ENCODE measurements around the gene ISLR. TPM values are rescaled to one million over a fixed set of nuclear protein-coding genes. Genes with fewer than 3 reads are reported as not detected.

The ISLR gene
- polyA plus RNA-seq, 4 donors: 0.45 to 10.5 (median 5.6) TPM

- Histone ChIP-seq H3K4me3 (ENCODE audit: low read depth in 1 of 3, low read length in 3 of 3) (no peak overlapping the region), H3K27ac (ENCODE audit: low read depth in 1 of 3, low read length in 2 of 3) (peak overlapping the region in 2 of 3 donors; percentile 4 to 26), H3K36me3 (ENCODE audit: control insufficient read depth in 3 of 3, insufficient read depth in 2 of 3, low read depth in 1 of 3, low read length in 3 of 3) (peaks cover 0 to 14% (median 0%) of the 10 kb centered on the region in 3 donors), H3K4me1 (ENCODE audit: control insufficient read depth in 3 of 3, insufficient read depth in 2 of 3, low read depth in 1 of 3, low read length in 2 of 3) (no peaks in the 10 kb centered on the region), H3K27me3 (ENCODE audit: control insufficient read depth in 3 of 3, insufficient read depth in 3 of 3, low read length in 3 of 3) (no peaks in the 10 kb centered on the region), H3K9me3 (ENCODE audit: control insufficient read depth in 2 of 2, insufficient read depth in 1 of 2, low read depth in 1 of 2, low read length in 1 of 2) (no peaks in the 10 kb centered on the region)
- no peak for FAIRE-seq
- 68 to 90% (median 84%) methylated on average over 16 to 17 of the region's 17 CpGs for WGBS, 3 donors
- no peak for DNase-seq
Observed at GRCh38 chr15:74179983-74180880, 6.7 kb downstream of the ISLR start.

GRCh38 chr15:74180881-74181602, 7.5 kb downstream of the ISLR start:
- FAIRE-seq: no peak
- no peak for DNase-seq
- no peak overlapping the region for H3K27ac ChIP-seq (ENCODE audit: low read depth in 1 of 3, low read length in 2 of 3)

GRCh38 chr15:74182131-74182530, 8.6 kb downstream of the ISLR start:
- FAIRE-seq: no peak
- Histone ChIP-seq H3K27ac (ENCODE audit: low read depth in 1 of 3, low read length in 2 of 3) (no peak overlapping the region), H3K27me3 (ENCODE audit: control insufficient read depth in 3 of 3, insufficient read depth in 3 of 3, low read length in 3 of 3) (no peaks in the 10 kb centered on the region), H3K4me1 (ENCODE audit: control insufficient read depth in 3 of 3, insufficient read depth in 2 of 3, low read depth in 1 of 3, low read length in 2 of 3) (no peaks in the 10 kb centered on the region), H3K36me3 (ENCODE audit: control insufficient read depth in 3 of 3, insufficient read depth in 2 of 3, low read depth in 1 of 3, low read length in 3 of 3) (peaks cover 0 to 10% (median 0%) of the 10 kb centered on the region in 3 donors), H3K9me3 (ENCODE audit: control insufficient read depth in 2 of 2, insufficient read depth in 1 of 2, low read depth in 1 of 2, low read length in 1 of 2) (no peaks in the 10 kb centered on the region), H3K4me3 (ENCODE audit: low read depth in 1 of 3, low read length in 3 of 3) (no peak overlapping the region)
- no peak for DNase-seq
- 83 to 91% (median 85%) methylated on average over 8 of the region's 8 CpGs for WGBS, 3 donors

More at GRCh38 chr15:74180881-74181602, 7.5 kb downstream of the ISLR start:
- 67 to 81% (median 68%) methylated on average over 21 of the region's 21 CpGs for WGBS, 3 donors
- H3K4me3 ChIP-seq (ENCODE audit: low read depth in 1 of 3, low read length in 3 of 3): no peak overlapping the region
- H3K27me3 ChIP-seq (ENCODE audit: control insufficient read depth in 3 of 3, insufficient read depth in 3 of 3, low read length in 3 of 3): no peaks in the 10 kb centered on the region
- H3K4me1 ChIP-seq (ENCODE audit: control insufficient read depth in 3 of 3, insufficient read depth in 2 of 3, low read depth in 1 of 3, low read length in 2 of 3): no peaks in the 10 kb centered on the region
- peaks cover 0 to 10% (median 0%) of the 10 kb centered on the region in 3 donors for H3K36me3 ChIP-seq (ENCODE audit: control insufficient read depth in 3 of 3, insufficient read depth in 2 of 3, low read depth in 1 of 3, low read length in 3 of 3)
- H3K9me3 ChIP-seq (ENCODE audit: control insufficient read depth in 2 of 2, insufficient read depth in 1 of 2, low read depth in 1 of 2, low read length in 1 of 2): no peaks in the 10 kb centered on the region

GRCh38 chr15:74184582-74185091, 11.1 kb downstream of the ISLR start:
- no peak overlapping the region for H3K4me3 ChIP-seq (ENCODE audit: low read depth in 1 of 3, low read length in 3 of 3)
- no peaks in the 10 kb centered on the region for H3K27me3 ChIP-seq (ENCODE audit: control insufficient read depth in 3 of 3, insufficient read depth in 3 of 3, low read length in 3 of 3)
- DNase-seq (no peak), FAIRE-seq (no peak)
- no peak overlapping the region for H3K27ac ChIP-seq (ENCODE audit: low read depth in 1 of 3, low read length in 2 of 3)
- H3K36me3 ChIP-seq (ENCODE audit: control insufficient read depth in 3 of 3, insufficient read depth in 2 of 3, low read depth in 1 of 3, low read length in 3 of 3): peaks cover 0 to 10% (median 0%) of the 10 kb centered on the region in 3 donors
- H3K9me3 ChIP-seq (ENCODE audit: control insufficient read depth in 2 of 2, insufficient read depth in 1 of 2, low read depth in 1 of 2, low read length in 1 of 2): no peaks in the 10 kb centered on the region
- H3K4me1 ChIP-seq (ENCODE audit: control insufficient read depth in 3 of 3, insufficient read depth in 2 of 3, low read depth in 1 of 3, low read length in 2 of 3): no peaks in the 10 kb centered on the region
- WGBS, 3 donors: 74 to 85% (median 77%) methylated on average over 12 of the region's 12 CpGs

GRCh38 chr15:74185710-74186348, 12.3 kb downstream of the ISLR start:
- no peak overlapping the region for H3K4me3 ChIP-seq (ENCODE audit: low read depth in 1 of 3, low read length in 3 of 3)
- H3K4me1 ChIP-seq (ENCODE audit: control insufficient read depth in 3 of 3, insufficient read depth in 2 of 3, low read depth in 1 of 3, low read length in 2 of 3): no peaks in the 10 kb centered on the region
- no peak overlapping the region for H3K27ac ChIP-seq (ENCODE audit: low read depth in 1 of 3, low read length in 2 of 3)
- no peaks in the 10 kb centered on the region for H3K9me3 ChIP-seq (ENCODE audit: control insufficient read depth in 2 of 2, insufficient read depth in 1 of 2, low read depth in 1 of 2, low read length in 1 of 2)
- FAIRE-seq (no peak), DNase-seq (no peak)
- no peaks in the 10 kb centered on the region for H3K27me3 ChIP-seq (ENCODE audit: control insufficient read depth in 3 of 3, insufficient read depth in 3 of 3, low read length in 3 of 3)
- 58 to 70% (median 60%) methylated on average over 8 of the region's 8 CpGs for WGBS, 3 donors
- H3K36me3 ChIP-seq (ENCODE audit: control insufficient read depth in 3 of 3, insufficient read depth in 2 of 3, low read depth in 1 of 3, low read length in 3 of 3): peaks cover 0 to 7% (median 0%) of the 10 kb centered on the region in 3 donors

- H3K27me3 ChIP-seq (ENCODE audit: control insufficient read depth in 3 of 3, insufficient read depth in 3 of 3, low read length in 3 of 3): no peaks in the 10 kb centered on the region
- H3K4me3 ChIP-seq (ENCODE audit: low read depth in 1 of 3, low read length in 3 of 3): no peak overlapping the region
- H3K27ac ChIP-seq (ENCODE audit: low read depth in 1 of 3, low read length in 2 of 3): no peak overlapping the region
- H3K9me3 ChIP-seq (ENCODE audit: control insufficient read depth in 2 of 2, insufficient read depth in 1 of 2, low read depth in 1 of 2, low read length in 1 of 2): no peaks in the 10 kb centered on the region
- H3K4me1 ChIP-seq (ENCODE audit: control insufficient read depth in 3 of 3, insufficient read depth in 2 of 3, low read depth in 1 of 3, low read length in 2 of 3): no peaks in the 10 kb centered on the region
- peaks cover 0 to 6% (median 0%) of the 10 kb centered on the region in 3 donors for H3K36me3 ChIP-seq (ENCODE audit: control insufficient read depth in 3 of 3, insufficient read depth in 2 of 3, low read depth in 1 of 3, low read length in 3 of 3)
- FAIRE-seq (no peak), DNase-seq (no peak)
- WGBS, 3 donors: 88 to 91% (median 90%) methylated on average over 11 of the region's 11 CpGs
Observed at GRCh38 chr15:74188216-74188615, 14.7 kb downstream of the ISLR start.

- WGBS, 3 donors: 43 to 58% (median 53%) methylated on average over 3 of the region's 3 CpGs
- Histone ChIP-seq H3K27ac (ENCODE audit: low read depth in 1 of 3, low read length in 2 of 3) (no peak overlapping the region), H3K36me3 (ENCODE audit: control insufficient read depth in 3 of 3, insufficient read depth in 2 of 3, low read depth in 1 of 3, low read length in 3 of 3) (peaks cover 0 to 12% (median 0%) of the 10 kb centered on the region in 3 donors), H3K4me1 (ENCODE audit: control insufficient read depth in 3 of 3, insufficient read depth in 2 of 3, low read depth in 1 of 3, low read length in 2 of 3) (peaks cover 0 to 13% (median 0%) of the 10 kb centered on the region in 3 donors), H3K9me3 (ENCODE audit: control insufficient read depth in 2 of 2, insufficient read depth in 1 of 2, low read depth in 1 of 2, low read length in 1 of 2) (no peaks in the 10 kb centered on the region), H3K27me3 (ENCODE audit: control insufficient read depth in 3 of 3, insufficient read depth in 3 of 3, low read length in 3 of 3) (no peaks in the 10 kb centered on the region), H3K4me3 (ENCODE audit: low read depth in 1 of 3, low read length in 3 of 3) (no peak overlapping the region)
- DNase-seq (no peak), FAIRE-seq (no peak)
Observed at GRCh38 chr15:74191798-74192197, 18.3 kb downstream of the ISLR start.

- Histone ChIP-seq H3K4me1 (ENCODE audit: control insufficient read depth in 3 of 3, insufficient read depth in 2 of 3, low read depth in 1 of 3, low read length in 2 of 3) (peaks cover 0 to 23% (median 0%) of the 10 kb centered on the region in 3 donors), H3K27ac (ENCODE audit: low read depth in 1 of 3, low read length in 2 of 3) (no peak overlapping the region), H3K27me3 (ENCODE audit: control insufficient read depth in 3 of 3, insufficient read depth in 3 of 3, low read length in 3 of 3) (no peaks in the 10 kb centered on the region), H3K4me3 (ENCODE audit: low read depth in 1 of 3, low read length in 3 of 3) (no peak overlapping the region), H3K36me3 (ENCODE audit: control insufficient read depth in 3 of 3, insufficient read depth in 2 of 3, low read depth in 1 of 3, low read length in 3 of 3) (peaks cover 0 to 12% (median 0%) of the 10 kb centered on the region in 3 donors), H3K9me3 (ENCODE audit: control insufficient read depth in 2 of 2, insufficient read depth in 1 of 2, low read depth in 1 of 2, low read length in 1 of 2) (no peaks in the 10 kb centered on the region)
- no peak for DNase-seq
- no peak for FAIRE-seq
- WGBS, 3 donors: 44 to 73% (median 54%) methylated on average over 5 of the region's 5 CpGs
Observed at GRCh38 chr15:74192751-74193150, 19.2 kb downstream of the ISLR start.
